Esophagus (tissue), 2 donors: Measurements from ENCODE around the gene TMEM272. TPM values are rescaled to one million over a fixed set of nuclear protein-coding genes. Genes with fewer than 3 reads are reported as not detected.
"Not testable (repeated sequence)": the region's sequence is repeated elsewhere in the genome, so short reads cannot be mapped to it uniquely, and the experiment has no call there.

Experiments used
- H3K27ac ChIP-seq, 2 donors: one replicate each; pipeline ENCODE4 v1.5.1; 2013; ENCODE audit warnings: low read depth in 2 of 2, mild to moderate bottlenecking in 2 of 2, inconsistent platforms in 1 of 2, low read length in 1 of 2, moderate library complexity in 1 of 2
- H3K27me3 ChIP-seq, 2 donors: one replicate each; pipeline ENCODE4 v1.6.1; 2013; ENCODE audit warnings: low read length in 2 of 2, control low read depth in 1 of 2, mild to moderate bottlenecking in 1 of 2; ENCODE audit not compliant: insufficient read depth in 2 of 2, control insufficient read depth in 1 of 2
- H3K36me3 ChIP-seq, 2 donors: one replicate each; pipeline ENCODE4 v1.6.1; 2013; ENCODE audit warnings: low read length in 1 of 2; ENCODE audit not compliant: control insufficient read depth in 2 of 2, insufficient read depth in 2 of 2
- H3K4me1 ChIP-seq, 2 donors: one replicate each; pipeline ENCODE4 v1.6.1; 2013; ENCODE audit warnings: low read length in 1 of 2; ENCODE audit not compliant: control insufficient read depth in 2 of 2, insufficient read depth in 2 of 2
- H3K4me3 ChIP-seq, 2 donors: one replicate each; pipeline ENCODE4 v1.5.1; 2013; ENCODE audit warnings: low read length in 2 of 2, mild to moderate bottlenecking in 2 of 2, low read depth in 1 of 2, moderate library complexity in 1 of 2
- H3K9me3 ChIP-seq, 2 donors: one replicate each; pipeline ENCODE4 v1.6.1; 2013; ENCODE audit warnings: mild to moderate bottlenecking in 2 of 2, low read depth in 1 of 2, low read length in 1 of 2, moderate library complexity in 1 of 2; ENCODE audit not compliant: control insufficient read depth in 2 of 2, insufficient read depth in 1 of 2
- WGBS, 2 donors: extraction: QIAGEN DNeasy Blood & Tissue Kit; methylation state at CpG; one replicate each; pipeline ENCODE4 v1.1.7; 2013; 5-methylcytosine and 5-hydroxymethylcytosine counted together
- polyA plus RNA-seq, 2 donors: library from polyadenylated mRNA; stranded (reverse); fragments of 200-250 nt; gene quantifications; one replicate each; pipeline ENCODE4 v1.2.3, GENCODE V29; 2013
- donor health status: healthy with polysubstance abuse.
- donor health status: Bipolar disorder and iron deficiency.

Gene TMEM272
- polyA plus RNA-seq, 2 donors = not detected

GRCh38 chr13:51828730-51829567 is 16.0 kb downstream of the TMEM272 start:
- H3K27me3 ChIP-seq = no peaks in the 10 kb centered on the region
- H3K4me3 ChIP-seq = no peak overlapping the region
- H3K9me3 ChIP-seq = no peaks in the 10 kb centered on the region
- no peak overlapping the region for H3K27ac ChIP-seq
- H3K4me1 ChIP-seq = no peaks in the 10 kb centered on the region
- H3K36me3 ChIP-seq = no peaks in the 10 kb centered on the region
- 88 to 90% methylated on average over 8 of the region's 8 CpGs for WGBS, 2 donors

GRCh38 chr13:51827254-51827653 is 17.7 kb downstream of the TMEM272 start:
- Histone ChIP-seq H3K4me3 (no peak overlapping the region), H3K9me3 (no peaks in the 10 kb centered on the region), H3K36me3 (no peaks in the 10 kb centered on the region), H3K27me3 (no peaks in the 10 kb centered on the region), H3K27ac (no peak overlapping the region), H3K4me1 (no peaks in the 10 kb centered on the region)
- WGBS, 2 donors = 73 to 74% methylated on average over 4 of the region's 4 CpGs

GRCh38 chr13:51826606-51827005 is 18.4 kb downstream of the TMEM272 start:
- H3K27me3 ChIP-seq = no peaks in the 10 kb centered on the region
- no peaks in the 10 kb centered on the region for H3K9me3 ChIP-seq
- H3K4me1 ChIP-seq = no peaks in the 10 kb centered on the region
- H3K27ac ChIP-seq = no peak overlapping the region
- no peak overlapping the region for H3K4me3 ChIP-seq
- no peaks in the 10 kb centered on the region for H3K36me3 ChIP-seq
- 27 to 51% methylated on average over 7 of the region's 7 CpGs for WGBS, 2 donors

GRCh38 chr13:51825681-51826254 is 19.2 kb downstream of the TMEM272 start:
- 85 to 86% methylated on average over 10 of the region's 10 CpGs for WGBS, 2 donors

GRCh38 chr13:51825165-51825592 is 19.8 kb downstream of the TMEM272 start:
- H3K9me3 ChIP-seq = no peaks in the 10 kb centered on the region
- 76 to 78% methylated on average over 2 of the region's 2 CpGs for WGBS, 2 donors
- H3K27me3 ChIP-seq = no peaks in the 10 kb centered on the region
- H3K36me3 ChIP-seq = no peaks in the 10 kb centered on the region
- H3K4me3 ChIP-seq = no peak overlapping the region
- H3K27ac ChIP-seq = no peak overlapping the region
- no peaks in the 10 kb centered on the region for H3K4me1 ChIP-seq

More at GRCh38 chr13:51825681-51826254, 19.2 kb downstream of the TMEM272 start:
- Histone ChIP-seq H3K36me3 (no peaks in the 10 kb centered on the region), H3K9me3 (no peaks in the 10 kb centered on the region), H3K27ac (peak overlapping the region in 1 of 2 donors; percentile 34), H3K4me3 (no peak overlapping the region), H3K27me3 (no peaks in the 10 kb centered on the region), H3K4me1 (no peaks in the 10 kb centered on the region)

- not testable (repeated sequence) for H3K4me3 ChIP-seq, H3K36me3 ChIP-seq, H3K27ac ChIP-seq, H3K9me3 ChIP-seq, H3K4me1 ChIP-seq, H3K27me3 ChIP-seq
- 83 to 84% methylated on average over 11 of the region's 11 CpGs for WGBS, 2 donors
Observed at GRCh38 chr13:51824712-51825111, 20.3 kb downstream of the TMEM272 start.

- Histone ChIP-seq H3K27me3 (no peaks in the 10 kb centered on the region), H3K27ac (no peak overlapping the region), H3K9me3 (no peaks in the 10 kb centered on the region), H3K4me1 (peaks cover 0 to 4% of the 10 kb centered on the region in 2 donors), H3K36me3 (no peaks in the 10 kb centered on the region), H3K4me3 (no peak overlapping the region)
- WGBS, 2 donors = 52 to 62% methylated on average over 2 of the region's 2 CpGs
Observed at GRCh38 chr13:51823863-51824262, 21.1 kb downstream of the TMEM272 start.

- Histone ChIP-seq H3K4me1 (peaks cover 0 to 4% of the 10 kb centered on the region in 2 donors), H3K9me3 (no peaks in the 10 kb centered on the region), H3K36me3 (no peaks in the 10 kb centered on the region), H3K27me3 (no peaks in the 10 kb centered on the region), H3K27ac (no peak overlapping the region), H3K4me3 (no peak overlapping the region)
- 87 to 94% methylated on average over 2 of the region's 2 CpGs for WGBS, 2 donors
Observed at GRCh38 chr13:51823359-51823758, 21.6 kb downstream of the TMEM272 start.

- 78 to 79% methylated on average over 13 of the region's 13 CpGs for WGBS, 2 donors
Observed at GRCh38 chr13:51822106-51822815, 22.7 kb downstream of the TMEM272 start.

More at GRCh38 chr13:51822106-51822815, 22.7 kb downstream of the TMEM272 start:
- Histone ChIP-seq H3K4me3 (no peak overlapping the region), H3K27ac (no peak overlapping the region), H3K4me1 (peaks cover 0 to 4% of the 10 kb centered on the region in 2 donors), H3K27me3 (no peaks in the 10 kb centered on the region), H3K9me3 (no peaks in the 10 kb centered on the region), H3K36me3 (no peaks in the 10 kb centered on the region)
